ENCODE results near the gene GFRA1.

Gene GFRA1

DNA sequence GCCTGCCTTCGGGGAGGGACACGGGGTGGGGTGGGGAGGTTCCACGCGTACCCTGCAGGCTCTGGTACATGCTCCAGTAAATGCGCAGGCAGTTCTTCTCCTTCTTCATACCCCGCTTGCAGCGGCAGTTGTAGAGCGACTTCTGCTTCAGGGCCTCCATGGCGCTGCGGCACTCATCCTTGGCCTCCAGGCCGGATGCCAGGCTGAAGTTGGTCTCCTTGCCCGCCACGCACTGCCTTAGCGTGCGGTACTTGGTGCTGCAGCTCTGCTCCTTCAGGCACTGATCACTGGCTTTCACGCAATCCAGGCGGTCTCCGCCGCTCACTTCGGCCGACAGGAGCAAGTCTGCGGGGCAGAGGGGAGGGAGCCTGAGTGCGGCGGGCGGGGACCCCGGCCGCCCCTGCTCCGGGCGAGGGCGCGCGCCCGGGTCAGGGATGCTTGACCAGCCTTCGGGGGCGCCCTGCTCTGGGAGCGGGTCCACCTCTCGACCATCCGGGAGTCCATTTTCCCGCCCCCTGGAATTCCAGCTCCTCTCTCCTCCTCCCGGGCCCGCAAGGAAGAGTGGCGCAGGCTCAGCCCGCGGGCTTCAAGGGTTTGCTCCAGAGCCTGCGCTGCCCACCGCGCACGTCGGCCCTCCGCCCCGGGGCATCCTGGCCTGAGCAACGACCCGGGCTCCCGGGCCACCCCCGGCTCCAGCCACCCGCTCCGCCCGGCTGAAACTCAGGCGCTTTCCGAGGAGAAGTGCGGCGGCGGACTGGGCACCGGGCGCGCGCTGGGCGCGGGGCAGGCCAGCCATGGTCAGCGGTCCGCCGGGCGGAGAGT lies 2.0 kb downstream of the GFRA1 start:
- no peak for DNase-seq (ENCODE audit: low read depth)

DNA sequence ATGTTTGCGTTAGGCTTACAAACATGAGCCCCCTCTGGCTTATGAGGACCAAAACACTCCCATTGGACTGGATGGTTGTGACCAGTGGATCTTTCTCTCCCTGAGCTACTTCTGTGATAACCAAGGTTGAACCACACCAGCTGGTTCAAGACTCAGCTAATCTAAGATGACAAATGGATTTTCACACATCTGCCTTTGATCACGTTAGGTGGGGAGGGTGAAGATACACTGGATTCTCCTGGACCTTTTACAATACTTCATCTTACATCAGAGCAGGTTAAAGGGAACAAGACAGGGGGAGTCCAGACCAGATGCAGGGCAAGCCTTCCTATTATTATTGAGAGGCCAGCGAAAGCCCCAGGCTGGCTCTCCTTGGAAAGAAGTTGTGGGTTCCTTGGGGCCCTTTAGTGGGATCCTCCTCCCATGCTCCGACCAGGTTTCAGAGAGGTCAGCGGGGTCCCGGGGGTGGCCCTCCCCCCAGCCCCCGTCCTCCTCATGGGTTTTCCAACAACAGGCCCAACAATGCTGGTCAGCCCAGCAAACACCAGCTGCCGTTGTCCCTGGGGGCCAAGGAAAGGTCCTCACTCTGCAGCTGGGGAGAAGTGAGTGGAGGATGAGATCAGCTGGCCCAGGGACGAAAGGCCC lies 2.8 kb downstream of the GFRA1 start:
- DNase-seq (ENCODE audit: low read depth), result no peak

DNA sequence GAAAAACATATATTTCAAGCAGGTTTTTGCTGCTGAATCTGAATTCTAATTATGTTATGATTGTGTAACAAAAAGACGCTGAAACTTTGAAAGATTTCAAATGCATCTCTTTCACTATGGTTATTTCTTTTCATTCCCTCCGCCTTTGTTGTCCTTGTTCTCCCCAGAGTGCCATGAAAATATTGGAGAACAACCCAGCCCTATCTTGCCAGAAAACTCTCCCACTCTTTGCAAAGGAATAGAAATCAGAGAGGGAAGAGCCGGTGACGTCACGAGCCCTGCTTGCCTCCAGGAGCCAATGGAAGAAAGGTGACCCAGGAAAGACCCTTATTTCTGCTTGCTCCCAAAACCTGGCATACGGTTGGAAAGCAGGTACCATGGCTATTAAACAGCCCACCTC lies 3.4 kb downstream of the GFRA1 start:
- DNase-seq (ENCODE audit: low read depth), result no peak

DNA sequence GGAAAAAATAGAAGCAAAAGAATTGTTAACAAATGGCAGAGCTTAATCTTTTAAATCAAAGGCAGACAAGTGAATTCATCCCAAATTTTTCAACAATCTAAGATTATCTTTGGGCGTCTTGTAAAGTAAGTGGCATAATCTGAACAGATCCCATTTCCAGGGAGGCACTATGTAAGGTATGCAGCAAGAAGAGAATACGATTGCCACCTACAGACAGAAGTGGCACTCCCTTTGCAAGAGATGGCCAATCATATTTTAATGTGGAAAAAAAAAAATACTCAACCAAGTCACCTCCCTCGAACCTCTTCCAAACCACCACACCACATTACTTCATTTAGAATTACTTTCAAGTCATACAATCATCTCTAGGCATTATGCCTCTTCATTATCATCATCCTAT lies 4.0 kb downstream of the GFRA1 start:
- DNase-seq (ENCODE audit: low read depth), result no peak

GRCh38 chr10:116265686-116266085 lies 7.3 kb downstream of the GFRA1 start:
- DNase-seq (ENCODE audit: low read depth), result no peak

DNA sequence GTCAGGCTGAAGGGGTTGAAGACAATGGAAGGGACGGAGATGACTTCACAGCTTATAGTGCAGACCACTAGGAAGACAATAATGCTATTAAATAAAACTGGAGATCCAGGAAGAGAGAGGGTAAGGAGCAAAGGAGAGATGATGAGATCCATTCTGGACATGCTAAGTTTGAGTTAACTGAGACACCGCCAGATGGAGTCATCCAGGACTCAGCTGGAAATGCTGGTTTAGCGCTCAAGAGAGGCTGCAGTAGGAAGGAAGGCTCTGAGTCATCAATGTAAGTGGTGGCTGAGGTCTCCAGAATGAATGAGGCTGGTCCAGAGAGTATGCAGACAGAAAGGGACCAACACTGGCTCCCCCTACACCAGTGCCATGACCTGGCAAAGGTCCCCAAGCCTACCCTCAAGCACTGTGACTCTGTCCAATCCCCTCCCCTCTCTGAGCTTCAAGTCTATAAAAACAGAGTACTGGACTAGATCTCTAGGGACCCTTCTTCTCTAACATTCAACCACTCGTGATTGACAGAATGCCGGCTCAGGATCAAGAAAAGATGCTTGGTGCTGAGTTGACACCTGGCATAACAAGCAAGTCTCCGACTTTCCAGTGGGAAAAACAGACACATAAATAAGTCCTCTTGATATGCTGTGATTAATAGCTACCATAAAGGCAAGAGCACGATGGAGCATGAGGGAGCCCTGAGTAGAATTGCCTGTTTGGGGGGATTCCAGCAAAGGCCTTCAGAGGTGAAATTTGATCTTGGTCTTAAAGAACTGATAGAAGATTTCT lies 8.9 kb downstream of the GFRA1 start:
- DNase-seq (ENCODE audit: low read depth), result no peak

- DNase-seq (ENCODE audit: low read depth), result no peak
These were observed 10.3 kb downstream of the GFRA1 start for GRCh38 chr10:116262678-116263077.

GRCh38 chr10:116260599-116260998 lies 12.4 kb downstream of the GFRA1 start:
- DNase-seq (ENCODE audit: low read depth), result no peak

GRCh38 chr10:116259638-116260037 lies 13.4 kb downstream of the GFRA1 start:
- no peak for DNase-seq (ENCODE audit: low read depth)

DNA sequence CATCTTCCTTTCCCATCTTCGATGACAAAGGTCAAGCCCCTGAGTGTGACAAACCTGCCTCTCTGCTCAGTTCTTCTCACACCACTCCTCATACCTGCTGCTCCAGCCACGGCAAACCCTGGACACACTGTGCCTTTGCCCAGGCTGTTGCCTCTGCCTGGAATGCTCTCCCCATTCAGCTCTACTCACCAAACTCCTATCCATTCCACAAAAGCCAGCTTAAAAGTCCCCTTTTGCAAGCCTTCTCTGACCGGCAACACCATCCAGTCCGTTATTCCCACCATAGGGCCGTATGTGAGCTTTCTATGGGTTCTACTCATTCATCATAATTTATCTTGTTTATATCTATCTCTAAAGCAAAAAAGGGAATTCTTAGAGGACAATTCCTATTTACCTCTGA lies 15.2 kb downstream of the GFRA1 start:
- no peak for DNase-seq (ENCODE audit: low read depth)

- no peak for DNase-seq (ENCODE audit: low read depth)
These were observed 16.2 kb downstream of the GFRA1 start for GRCh38 chr10:116256752-116257259.

DNA sequence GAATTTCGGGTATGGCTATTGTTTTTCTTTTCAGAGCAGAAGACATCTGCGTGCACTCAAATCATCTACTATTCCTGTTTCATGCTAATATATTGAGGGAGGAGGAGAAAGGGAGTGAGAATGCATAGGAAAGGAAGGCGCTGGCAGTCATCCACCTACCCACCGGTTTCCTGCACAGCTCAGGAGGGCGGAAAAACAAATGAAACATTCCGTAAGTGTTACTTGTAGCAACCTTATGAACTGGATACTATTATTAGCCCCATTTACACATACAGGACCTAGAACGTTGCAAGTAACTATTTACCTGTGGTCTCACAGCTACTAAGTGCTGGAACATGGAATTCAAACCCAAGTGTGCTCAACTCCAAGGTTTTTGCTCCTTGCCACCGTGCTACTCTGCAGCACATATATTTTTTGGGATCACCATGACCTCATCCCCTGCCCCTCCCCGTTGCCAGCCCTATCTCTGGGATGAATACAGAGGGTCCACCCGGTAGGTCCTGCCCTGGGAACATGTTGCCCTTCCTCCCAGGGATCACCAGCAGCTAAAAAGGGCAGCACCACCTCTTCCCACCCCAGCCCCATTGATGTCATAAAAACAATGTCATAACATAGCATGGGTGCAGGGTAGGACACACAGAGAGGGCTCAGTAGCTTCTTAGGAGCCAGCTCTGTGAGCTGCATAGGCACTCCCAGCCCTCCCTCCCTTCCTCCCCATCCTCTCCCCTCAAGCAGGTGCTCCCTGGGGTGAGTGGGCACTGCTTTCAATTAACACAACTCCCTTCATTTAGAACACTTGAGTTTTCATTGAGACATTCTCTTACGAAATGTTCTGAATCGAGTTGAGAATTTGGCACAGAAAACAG lies 16.9 kb downstream of the GFRA1 start:
- DNase-seq (ENCODE audit: low read depth), result no peak

DNA sequence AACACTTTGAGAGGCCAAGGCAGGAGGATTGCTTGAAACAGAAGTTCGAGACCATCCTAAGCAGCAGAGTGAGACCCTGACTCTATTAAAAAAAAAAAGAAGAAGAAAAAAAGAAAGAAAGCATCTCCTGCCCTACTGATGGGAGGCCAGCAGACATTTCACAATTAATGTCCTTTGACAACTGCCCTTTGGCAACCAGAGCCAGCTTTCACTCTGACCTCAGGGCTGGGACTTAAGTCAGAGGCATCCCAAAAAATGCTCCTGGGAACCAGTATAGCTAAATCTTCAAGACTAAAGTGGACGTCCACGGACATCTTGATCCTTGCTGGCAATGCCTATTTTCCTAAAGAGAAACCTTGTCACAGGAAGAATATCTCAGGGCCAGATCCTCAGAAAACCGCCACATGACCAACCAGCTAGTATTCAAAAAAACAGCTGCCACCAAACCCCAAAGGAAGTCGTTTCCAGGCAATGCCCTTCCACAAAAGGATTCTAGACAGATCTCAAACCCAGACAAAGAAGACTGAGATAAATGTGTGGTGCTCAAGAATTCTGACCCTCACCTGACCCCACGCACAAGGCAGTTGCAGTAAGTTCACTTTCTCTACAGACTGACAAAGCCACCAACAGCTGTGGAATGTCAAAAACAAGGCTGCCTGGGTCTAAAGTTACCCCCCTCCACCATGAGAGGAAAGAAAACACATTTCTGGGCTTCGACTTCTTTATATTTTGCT lies 18.4 kb downstream of the GFRA1 start:
- no peak for DNase-seq (ENCODE audit: low read depth)

DNA sequence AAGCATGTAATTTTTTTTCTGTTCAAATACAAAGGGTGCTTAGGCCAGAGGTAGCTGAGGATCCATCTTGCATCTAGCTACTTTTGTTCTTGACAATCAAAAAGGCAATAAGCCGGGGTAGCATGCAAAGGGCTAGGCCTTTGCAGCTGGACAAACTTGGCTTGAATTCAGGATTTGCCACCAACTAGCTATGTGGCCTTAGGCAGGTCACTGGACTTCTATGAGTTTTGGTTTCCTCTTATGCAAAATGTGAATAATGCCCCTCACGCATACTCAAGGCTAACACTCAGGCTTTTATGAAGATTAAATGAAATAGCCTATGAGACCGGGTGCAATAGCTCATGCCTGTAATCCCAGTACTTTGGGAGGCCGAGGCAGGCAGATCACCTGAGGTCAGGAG lies 19.3 kb downstream of the GFRA1 start:
- DNase-seq (ENCODE audit: low read depth), result no peak

DNA sequence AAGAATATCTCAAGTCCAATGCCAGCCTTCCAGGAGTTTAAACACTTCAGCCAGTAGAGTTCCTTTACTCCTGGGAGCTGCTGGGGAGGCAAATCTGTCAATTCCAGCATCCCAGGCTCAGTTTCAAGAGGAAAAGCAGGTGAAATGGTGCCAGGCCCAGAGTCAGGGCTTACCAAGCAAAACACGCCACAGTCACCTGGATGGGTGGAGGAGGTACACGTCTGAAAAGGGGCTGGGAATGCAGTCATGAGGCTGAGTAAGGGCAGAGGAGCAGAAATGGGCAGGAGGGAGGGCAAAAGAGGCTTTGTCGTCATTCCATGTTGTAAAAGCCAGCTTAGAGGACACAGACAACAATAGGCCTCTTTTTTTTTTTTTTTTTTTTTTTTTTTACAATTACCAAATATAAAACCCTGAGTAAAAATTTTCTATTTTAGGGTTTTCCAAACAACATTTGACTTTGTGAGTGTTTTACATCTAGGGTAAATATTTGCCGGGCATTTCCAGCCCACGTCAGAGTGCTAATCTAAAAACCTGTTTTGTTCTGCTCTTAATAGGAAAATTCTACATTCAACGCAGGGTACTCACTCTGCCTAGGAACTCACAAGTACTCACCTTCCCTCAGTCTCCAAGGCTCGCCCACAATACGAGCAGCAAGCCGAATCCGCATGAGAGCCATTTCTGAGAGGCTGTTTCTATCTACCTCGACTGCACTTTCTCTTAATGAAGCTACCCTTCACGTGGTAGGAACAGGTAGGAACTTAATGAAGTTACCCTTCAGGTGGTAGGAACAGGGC lies 21.2 kb downstream of the GFRA1 start:
- no peak for DNase-seq (ENCODE audit: low read depth)

- no peak for DNase-seq (ENCODE audit: low read depth)
These were observed 25.3 kb downstream of the GFRA1 start for GRCh38 chr10:116247691-116248090.

- DNase-seq (ENCODE audit: low read depth), result no peak
These were observed 26.7 kb downstream of the GFRA1 start for GRCh38 chr10:116246263-116246662.

GRCh38 chr10:116245156-116245555 lies 27.9 kb downstream of the GFRA1 start:
- DNase-seq (ENCODE audit: low read depth), result no peak

DNA sequence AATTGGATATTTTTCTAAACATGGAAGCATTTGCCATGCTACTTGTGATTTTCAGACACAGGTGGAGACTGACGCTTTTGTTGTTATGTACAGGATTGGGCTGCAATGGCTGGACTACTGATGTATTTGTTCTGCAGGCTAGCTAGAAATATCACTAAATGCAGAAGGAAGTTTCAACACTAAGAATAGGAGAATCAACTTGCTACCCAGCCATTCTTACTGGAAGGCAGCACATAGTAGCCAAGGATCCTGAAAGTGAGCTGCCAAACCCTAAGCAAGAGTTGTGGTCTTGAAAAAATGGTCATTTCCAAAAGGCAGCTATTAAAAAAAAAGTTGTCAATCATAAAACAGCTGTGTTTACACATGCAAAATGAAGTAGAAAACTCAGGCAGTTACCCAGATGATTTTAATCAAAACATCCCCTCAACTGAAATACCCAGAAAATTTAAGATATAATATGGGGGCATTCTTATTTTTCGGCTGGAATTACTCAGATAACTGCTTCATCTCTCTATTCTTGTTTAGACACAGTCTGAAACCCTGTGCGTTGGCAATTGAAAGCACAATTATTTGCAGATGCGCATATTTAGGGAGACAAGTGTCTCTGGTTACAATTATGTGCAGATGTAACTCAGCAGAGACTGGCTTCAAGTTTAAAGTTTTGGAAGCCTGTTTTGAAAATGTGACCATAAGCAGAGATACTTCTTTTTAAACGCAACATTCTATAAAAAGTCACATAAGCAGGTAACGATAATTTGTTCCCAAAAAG lies 31.2 kb downstream of the GFRA1 start:
- no peak for DNase-seq (ENCODE audit: low read depth)
